Neural crest cell (in vitro differentiated cells): ENCODE data around the gene SCN1B. TPM values are rescaled to one million over a fixed set of nuclear protein-coding genes. Genes with fewer than 3 reads are reported as not detected.
"Not testable (repeated sequence)": the region's sequence is repeated elsewhere in the genome, so short reads cannot be mapped to it uniquely, and the experiment has no call there.

Experiments used
- DNase-seq: peaks from one replicate; pipeline ENCODE4 v3.0.0; 2021; ENCODE audit warnings: low read depth, mixed read lengths, low spot score
- H3K27ac Mint-ChIP-seq: one replicate; pipeline ENCODE4 v1.8.0; 2021; ENCODE audit warnings: mild to moderate bottlenecking, mixed read lengths; ENCODE audit not compliant: unreplicated experiment
- H3K27me3 Mint-ChIP-seq: 2 replicates; pipeline ENCODE4 v1.8.0; 2021; ENCODE audit warnings: low read depth, mild to moderate bottlenecking, mixed read lengths
- H3K36me3 Mint-ChIP-seq: 2 replicates; pipeline ENCODE4 v1.8.0; 2021; ENCODE audit warnings: low read depth, mild to moderate bottlenecking, mixed read lengths
- H3K4me1 Mint-ChIP-seq: 2 replicates; pipeline ENCODE4 v1.8.0; 2021; ENCODE audit warnings: mixed read lengths
- H3K4me3 Mint-ChIP-seq: one replicate; pipeline ENCODE4 v1.8.0; 2021; ENCODE audit warnings: mild to moderate bottlenecking, mixed read lengths
- H3K9me3 Mint-ChIP-seq: 2 replicates; pipeline ENCODE4 v1.8.0; 2021; ENCODE audit warnings: mixed read lengths
- CTCF ChIP-seq: fragments of 200-600 bp; sonication (generic); conservative IDR thresholded peaks from 2 replicates; pipeline ENCODE4 v1.5.0; 2021; ENCODE audit warnings: antibody characterized with exemption, mild to moderate bottlenecking
- total RNA-seq: library from RNA; stranded (reverse); gene quantifications from 2 replicates; pipeline ENCODE4 v1.2.1, GENCODE V29; 2021

SCN1B gene
- total RNA-seq, 1 donor from 2014 or later, result 1.7 TPM

- TF ChIP-seq CTCF, result peak; percentile 96
- H3K27me3 Mint-ChIP-seq, result no peaks in the 10 kb centered on the region
- H3K4me1 Mint-ChIP-seq, result peaks cover 31% of the 10 kb centered on the region
- H3K36me3 Mint-ChIP-seq, result no peaks in the 10 kb centered on the region
- peak; percentile 85 for DNase-seq
- no peak overlapping the region for H3K4me3 Mint-ChIP-seq
- H3K27ac Mint-ChIP-seq, result peak overlapping the region; percentile 70
- no peaks in the 10 kb centered on the region for H3K9me3 Mint-ChIP-seq
These were observed 14.2 kb downstream of the SCN1B start for GRCh38 chr19:35044317-35045117.

GRCh38 chr19:35045667-35046300 lies 15.5 kb downstream of the SCN1B start:
- H3K27me3 Mint-ChIP-seq, result no peaks in the 10 kb centered on the region
- peak; percentile 38 for TF ChIP-seq CTCF
- no peak overlapping the region for H3K27ac Mint-ChIP-seq
- H3K4me1 Mint-ChIP-seq, result peaks cover 24% of the 10 kb centered on the region
- H3K4me3 Mint-ChIP-seq, result no peak overlapping the region
- H3K36me3 Mint-ChIP-seq, result no peaks in the 10 kb centered on the region
- DNase-seq, result no peak
- no peaks in the 10 kb centered on the region for H3K9me3 Mint-ChIP-seq

- H3K9me3 Mint-ChIP-seq, result no peaks in the 10 kb centered on the region
- no peak for DNase-seq
- H3K4me1 Mint-ChIP-seq, result peaks cover 21% of the 10 kb centered on the region
- H3K27me3 Mint-ChIP-seq, result no peaks in the 10 kb centered on the region
- no peaks in the 10 kb centered on the region for H3K36me3 Mint-ChIP-seq
- H3K27ac Mint-ChIP-seq, result no peak overlapping the region
- no peak for TF ChIP-seq CTCF
- H3K4me3 Mint-ChIP-seq, result no peak overlapping the region
These were observed 16.2 kb downstream of the SCN1B start for GRCh38 chr19:35046461-35046860.

GRCh38 chr19:35048911-35049411 lies 18.7 kb downstream of the SCN1B start:
- TF ChIP-seq CTCF, result no peak
- no peaks in the 10 kb centered on the region for H3K9me3 Mint-ChIP-seq
- peaks cover under 1% of the 10 kb centered on the region for H3K27me3 Mint-ChIP-seq
- DNase-seq, result no peak
- no peak overlapping the region for H3K4me3 Mint-ChIP-seq
- H3K4me1 Mint-ChIP-seq, result peaks cover 21% of the 10 kb centered on the region
- H3K36me3 Mint-ChIP-seq, result no peaks in the 10 kb centered on the region
- no peak overlapping the region for H3K27ac Mint-ChIP-seq

- no peak for DNase-seq
- TF ChIP-seq CTCF, result no peak
- H3K4me3 Mint-ChIP-seq, result no peak overlapping the region
- no peaks in the 10 kb centered on the region for H3K36me3 Mint-ChIP-seq
- peaks cover 3% of the 10 kb centered on the region for H3K27me3 Mint-ChIP-seq
- peaks cover 16% of the 10 kb centered on the region for H3K4me1 Mint-ChIP-seq
- no peak overlapping the region for H3K27ac Mint-ChIP-seq
- no peaks in the 10 kb centered on the region for H3K9me3 Mint-ChIP-seq
These were observed 19.2 kb downstream of the SCN1B start for GRCh38 chr19:35049456-35049855.

- H3K36me3 Mint-ChIP-seq, H3K4me3 Mint-ChIP-seq, H3K27me3 Mint-ChIP-seq, H3K27ac Mint-ChIP-seq, H3K9me3 Mint-ChIP-seq, DNase-seq: not testable (repeated sequence)
- H3K4me1 Mint-ChIP-seq, result peaks cover 11% of the 10 kb centered on the region
These were observed 20.4 kb downstream of the SCN1B start for GRCh38 chr19:35050662-35051061.

- H3K27ac Mint-ChIP-seq, H3K4me3 Mint-ChIP-seq, H3K9me3 Mint-ChIP-seq, H3K36me3 Mint-ChIP-seq, DNase-seq, H3K4me1 Mint-ChIP-seq: not testable (repeated sequence)
- H3K27me3 Mint-ChIP-seq, result peaks cover 13% of the 10 kb centered on the region
These were observed 21.0 kb downstream of the SCN1B start for GRCh38 chr19:35051268-35051667.
